ENCODE measurements around the gene TIMM10B.

Gene TIMM10B

DNA sequence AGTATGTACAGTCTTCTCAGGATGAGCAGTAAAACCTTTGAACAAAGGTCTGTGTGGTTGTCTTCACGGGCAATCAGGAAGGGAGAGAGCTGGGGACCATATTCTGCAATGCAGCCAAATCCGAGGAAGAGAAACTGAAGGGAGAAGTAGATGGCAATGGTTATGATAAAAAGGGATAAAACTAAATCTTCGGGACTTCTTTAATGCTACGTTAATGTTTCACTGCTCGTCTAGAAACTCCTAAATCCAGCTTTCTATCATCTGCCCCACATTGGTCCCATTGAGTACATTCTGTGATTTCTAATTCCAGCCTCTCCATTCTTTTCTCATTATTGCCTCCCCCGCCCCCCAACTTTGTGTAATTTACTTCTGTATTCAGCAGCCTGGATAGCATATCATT is 1.7 kb downstream of the TIMM10B start:
- Histone ChIP-seq H3K18ac (ENCODE audit: low read length) (no peak overlapping the region), H3K4ac (ENCODE audit: low read depth, low read length) (no peak overlapping the region), H3K14ac (ENCODE audit: low read length) (no peak overlapping the region), H4K12ac (ENCODE audit: low read depth, low read length) (no peak overlapping the region), H3K4me1 (ENCODE audit: control insufficient read depth in 1 of 2, insufficient read depth in 2 of 2, low read length in 2 of 2) (peaks cover 6 to 11% of the 10 kb centered on the region in 2 experiments), H2AK5ac (ENCODE audit: low read length) (no peak overlapping the region), H3K23ac (ENCODE audit: low read length) (no peak overlapping the region), H2AFZ (ENCODE audit: insufficient read depth, low read length, poor library complexity) (no peak overlapping the region), H3K4me2 (ENCODE audit: low read length) (no peak overlapping the region), H3K79me1 (ENCODE audit: low read length) (peaks cover 9% of the 10 kb centered on the region), H2BK5ac (ENCODE audit: low read depth, low read length, poor library complexity) (no peak overlapping the region), H4K91ac (ENCODE audit: low read depth, low read length) (no peak overlapping the region), H2BK12ac (ENCODE audit: low read length) (no peak overlapping the region), H3K36me3 (ENCODE audit: control insufficient read depth in 1 of 2, insufficient read depth in 2 of 2, low read length in 2 of 2) (peaks cover 16 to 31% of the 10 kb centered on the region in 2 experiments), H4K8ac (ENCODE audit: low read depth, low read length) (no peak overlapping the region), H3K4me3 (ENCODE audit: low read depth, low read length) (no peak overlapping the region), H3K27me3 (ENCODE audit: insufficient read depth, low read length) (no peaks in the 10 kb centered on the region), H3K79me2 (ENCODE audit: control insufficient read depth, insufficient read depth, low read length, poor library complexity) (peaks cover 15% of the 10 kb centered on the region), H3K27ac (ENCODE audit: low read depth, low read length) (no peak overlapping the region), H2BK120ac (ENCODE audit: insufficient read depth, low read length, poor library complexity) (no peak overlapping the region), H3K9me3 (ENCODE audit: insufficient read depth, low read depth, low read length) (no peaks in the 10 kb centered on the region), H3K9ac (ENCODE audit: low read length) (no peak overlapping the region)
- no peak for DNase-seq
- no CpG with 5 or more reads among the region's 6 CpGs for WGBS (ENCODE audit: extremely low coverage, insufficient coverage, insufficient read length)

DNA sequence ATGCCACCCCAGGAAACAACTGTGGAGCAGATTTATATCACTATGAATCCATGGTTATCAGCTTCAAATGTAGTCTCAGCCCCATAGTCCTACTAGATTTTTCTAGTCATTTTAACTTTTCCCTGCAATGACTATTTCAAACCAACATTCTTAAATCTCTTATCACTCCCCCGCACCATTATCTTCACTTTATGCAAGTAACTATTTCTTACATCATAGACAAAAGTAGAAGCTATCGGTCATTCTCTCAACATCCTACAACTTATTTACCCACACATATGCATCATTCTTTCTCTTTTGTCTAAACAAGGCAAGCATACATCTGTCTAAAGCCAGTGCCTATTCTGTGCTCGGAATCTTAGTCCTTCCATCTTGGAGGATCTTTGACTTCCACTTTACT is 4.4 kb downstream of the TIMM10B start:
- no peak overlapping the region for H2BK5ac ChIP-seq (ENCODE audit: low read depth, low read length, poor library complexity)

DNA sequence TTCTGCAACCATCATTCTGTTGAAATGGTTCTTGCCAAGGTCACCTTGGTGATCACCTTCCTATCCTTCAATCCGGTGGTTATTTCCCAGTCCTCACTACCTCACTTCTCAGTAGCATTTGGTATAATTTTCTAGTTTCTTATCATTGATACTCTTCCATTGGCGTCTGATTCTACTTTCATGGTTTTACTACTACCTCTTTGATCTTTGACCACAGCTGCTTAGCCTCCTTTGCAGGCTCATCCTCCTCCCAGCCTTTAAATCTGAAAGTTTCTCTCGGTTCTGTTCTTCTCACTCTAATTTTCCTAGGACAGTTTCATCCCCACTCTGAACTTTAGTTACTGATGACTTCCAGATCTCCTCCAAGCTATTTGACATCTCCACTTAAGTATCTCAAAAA is 5.0 kb downstream of the TIMM10B start:
- no peak overlapping the region for H3K14ac ChIP-seq (ENCODE audit: low read length)
- H3K4me1 ChIP-seq (ENCODE audit: control insufficient read depth in 1 of 2, insufficient read depth in 2 of 2, low read length in 2 of 2) = peaks cover 3 to 6% of the 10 kb centered on the region in 2 experiments
- no peak overlapping the region for H3K4me2 ChIP-seq (ENCODE audit: low read length)
- peaks cover 8% of the 10 kb centered on the region for H3K79me2 ChIP-seq (ENCODE audit: control insufficient read depth, insufficient read depth, low read length, poor library complexity)
- H4K91ac ChIP-seq (ENCODE audit: low read depth, low read length) = no peak overlapping the region
- WGBS (ENCODE audit: extremely low coverage, insufficient coverage, insufficient read length) = no CpG with 5 or more reads among the region's 3 CpGs
- H3K27me3 ChIP-seq (ENCODE audit: insufficient read depth, low read length) = no peaks in the 10 kb centered on the region
- no peak overlapping the region for H4K12ac ChIP-seq (ENCODE audit: low read depth, low read length)
- no peaks in the 10 kb centered on the region for H3K9me3 ChIP-seq (ENCODE audit: insufficient read depth, low read depth, low read length)
- H2BK120ac ChIP-seq (ENCODE audit: insufficient read depth, low read length, poor library complexity) = no peak overlapping the region
- no peak overlapping the region for H3K18ac ChIP-seq (ENCODE audit: low read length)
- H3K27ac ChIP-seq (ENCODE audit: low read depth, low read length) = no peak overlapping the region
- peaks cover 6 to 14% of the 10 kb centered on the region in 2 experiments for H3K36me3 ChIP-seq (ENCODE audit: control insufficient read depth in 1 of 2, insufficient read depth in 2 of 2, low read length in 2 of 2)
- no peak overlapping the region for H3K4me3 ChIP-seq (ENCODE audit: low read depth, low read length)
- peaks cover 4% of the 10 kb centered on the region for H3K79me1 ChIP-seq (ENCODE audit: low read length)
- no peak overlapping the region for H2AFZ ChIP-seq (ENCODE audit: insufficient read depth, low read length, poor library complexity)
- no peak overlapping the region for H4K8ac ChIP-seq (ENCODE audit: low read depth, low read length)
- no peak overlapping the region for H3K23ac ChIP-seq (ENCODE audit: low read length)
- no peak for DNase-seq
- no peak overlapping the region for H2AK5ac ChIP-seq (ENCODE audit: low read length)
- H3K9ac ChIP-seq (ENCODE audit: low read length) = no peak overlapping the region
- no peak overlapping the region for H2BK5ac ChIP-seq (ENCODE audit: low read depth, low read length, poor library complexity)
- H2BK12ac ChIP-seq (ENCODE audit: low read length) = no peak overlapping the region
- H3K4ac ChIP-seq (ENCODE audit: low read depth, low read length) = no peak overlapping the region

More for the DNA sequence above, 4.4 kb downstream of the TIMM10B start:
- no peak for DNase-seq
- Histone ChIP-seq H3K4me1 (ENCODE audit: control insufficient read depth in 1 of 2, insufficient read depth in 2 of 2, low read length in 2 of 2) (peaks cover 3 to 6% of the 10 kb centered on the region in 2 experiments), H3K23ac (ENCODE audit: low read length) (no peak overlapping the region), H3K4me2 (ENCODE audit: low read length) (no peak overlapping the region), H3K9ac (ENCODE audit: low read length) (no peak overlapping the region), H4K91ac (ENCODE audit: low read depth, low read length) (no peak overlapping the region), H3K79me1 (ENCODE audit: low read length) (peaks cover 9% of the 10 kb centered on the region), H3K27ac (ENCODE audit: low read depth, low read length) (no peak overlapping the region), H3K14ac (ENCODE audit: low read length) (no peak overlapping the region), H4K8ac (ENCODE audit: low read depth, low read length) (no peak overlapping the region), H3K79me2 (ENCODE audit: control insufficient read depth, insufficient read depth, low read length, poor library complexity) (peaks cover 12% of the 10 kb centered on the region), H3K36me3 (ENCODE audit: control insufficient read depth in 1 of 2, insufficient read depth in 2 of 2, low read length in 2 of 2) (peaks cover 6 to 14% of the 10 kb centered on the region in 2 experiments), H2BK120ac (ENCODE audit: insufficient read depth, low read length, poor library complexity) (no peak overlapping the region), H3K27me3 (ENCODE audit: insufficient read depth, low read length) (no peaks in the 10 kb centered on the region), H4K12ac (ENCODE audit: low read depth, low read length) (no peak overlapping the region), H2BK12ac (ENCODE audit: low read length) (no peak overlapping the region), H2AFZ (ENCODE audit: insufficient read depth, low read length, poor library complexity) (no peak overlapping the region), H3K18ac (ENCODE audit: low read length) (no peak overlapping the region), H3K4me3 (ENCODE audit: low read depth, low read length) (no peak overlapping the region), H3K9me3 (ENCODE audit: insufficient read depth, low read depth, low read length) (no peaks in the 10 kb centered on the region), H2AK5ac (ENCODE audit: low read length) (no peak overlapping the region), H3K4ac (ENCODE audit: low read depth, low read length) (no peak overlapping the region)
- WGBS (ENCODE audit: extremely low coverage, insufficient coverage, insufficient read length) = 100% methylated on average over 1 of the region's 3 CpGs

DNA sequence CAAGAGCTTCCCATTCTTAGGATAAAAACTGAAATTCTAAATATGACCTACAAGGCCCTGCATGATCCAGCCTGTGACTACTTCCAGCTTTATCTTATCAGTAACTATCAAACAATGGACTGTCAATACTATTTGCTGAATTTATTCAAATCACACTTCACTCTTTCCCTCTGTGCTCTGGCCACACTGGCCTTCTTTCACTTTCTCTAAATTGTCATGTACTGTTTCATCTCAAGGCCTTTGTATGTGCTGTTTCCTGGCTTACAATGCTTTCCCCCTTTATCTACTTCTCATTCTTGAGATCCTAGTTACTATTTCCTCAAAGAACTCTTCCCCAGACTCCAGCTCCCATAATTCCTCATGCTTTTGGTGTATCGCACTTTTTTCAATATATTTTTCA is 5.6 kb downstream of the TIMM10B start:
- Histone ChIP-seq H4K8ac (ENCODE audit: low read depth, low read length) (no peak overlapping the region), H2BK5ac (ENCODE audit: low read depth, low read length, poor library complexity) (no peak overlapping the region), H4K91ac (ENCODE audit: low read depth, low read length) (no peak overlapping the region), H3K4me1 (ENCODE audit: control insufficient read depth in 1 of 2, insufficient read depth in 2 of 2, low read length in 2 of 2) (peaks cover 2 to 4% of the 10 kb centered on the region in 2 experiments), H2AFZ (ENCODE audit: insufficient read depth, low read length, poor library complexity) (no peak overlapping the region), H3K23ac (ENCODE audit: low read length) (no peak overlapping the region), H4K12ac (ENCODE audit: low read depth, low read length) (no peak overlapping the region), H3K79me2 (ENCODE audit: control insufficient read depth, insufficient read depth, low read length, poor library complexity) (peaks cover 2% of the 10 kb centered on the region), H3K9me3 (ENCODE audit: insufficient read depth, low read depth, low read length) (no peaks in the 10 kb centered on the region), H3K79me1 (ENCODE audit: low read length) (no peaks in the 10 kb centered on the region), H3K36me3 (ENCODE audit: control insufficient read depth in 1 of 2, insufficient read depth in 2 of 2, low read length in 2 of 2) (peaks cover 6 to 14% of the 10 kb centered on the region in 2 experiments), H2AK5ac (ENCODE audit: low read length) (no peak overlapping the region), H3K14ac (ENCODE audit: low read length) (no peak overlapping the region), H3K18ac (ENCODE audit: low read length) (no peak overlapping the region), H3K27me3 (ENCODE audit: insufficient read depth, low read length) (no peaks in the 10 kb centered on the region), H3K4me3 (ENCODE audit: low read depth, low read length) (no peak overlapping the region), H2BK120ac (ENCODE audit: insufficient read depth, low read length, poor library complexity) (no peak overlapping the region), H2BK12ac (ENCODE audit: low read length) (no peak overlapping the region), H3K27ac (ENCODE audit: low read depth, low read length) (no peak overlapping the region), H3K9ac (ENCODE audit: low read length) (no peak overlapping the region), H3K4me2 (ENCODE audit: low read length) (no peak overlapping the region), H3K4ac (ENCODE audit: low read depth, low read length) (no peak overlapping the region)
- no peak for DNase-seq
- WGBS (ENCODE audit: extremely low coverage, insufficient coverage, insufficient read length) = no CpG with 5 or more reads among the region's 1 CpG

Data from trophoblast cell (in vitro differentiated cells and primary cell).